NCI-H187 treated with DMSO at 0.1 percent for 48 hours (cell line): ENCODE results near the gene SCRN1.
"Not testable (repeated sequence)": the region's sequence is repeated elsewhere in the genome, so short reads cannot be mapped to it uniquely, and the experiment has no call there.

ENCODE experiments used
- DNase-seq: peaks from one replicate; lab custom pipeline; 2025; lab: John Stamatoyannopoulos, UW

The SCRN1 gene

GRCh38 chr7:29968683-29969395, 20.8 kb downstream of the SCRN1 start:
- DNase-seq = no peak

GRCh38 chr7:29965030-29965429, 24.6 kb downstream of the SCRN1 start:
- DNase-seq = no peak

- no peak for DNase-seq
Measured at GRCh38 chr7:29962035-29962434, 27.6 kb downstream of the SCRN1 start.

- not testable (repeated sequence) for DNase-seq
Measured at GRCh38 chr7:29961611-29962010, 28.0 kb downstream of the SCRN1 start.

- DNase-seq = no peak
Measured at GRCh38 chr7:29958667-29959358, 30.8 kb downstream of the SCRN1 start.

GRCh38 chr7:29957521-29958310, 31.9 kb downstream of the SCRN1 start:
- DNase-seq = no peak

GRCh38 chr7:29956487-29956836, 33.1 kb downstream of the SCRN1 start:
- DNase-seq = no peak

GRCh38 chr7:29955799-29956486, 33.7 kb downstream of the SCRN1 start:
- no peak for DNase-seq

GRCh38 chr7:29955075-29955792, 34.4 kb downstream of the SCRN1 start:
- no peak for DNase-seq

GRCh38 chr7:29953726-29954347, 35.8 kb downstream of the SCRN1 start:
- no peak for DNase-seq

- no peak for DNase-seq
Measured at GRCh38 chr7:29951206-29951605, 38.4 kb downstream of the SCRN1 start.

- no peak for DNase-seq
Measured at GRCh38 chr7:29950480-29950879, 39.1 kb downstream of the SCRN1 start.

- DNase-seq = no peak
Measured at GRCh38 chr7:29948587-29948986, 41.0 kb downstream of the SCRN1 start.

GRCh38 chr7:29946428-29947186, 43.0 kb downstream of the SCRN1 start:
- no peak for DNase-seq

GRCh38 chr7:29945259-29945809, 44.3 kb downstream of the SCRN1 start:
- DNase-seq = no peak

GRCh38 chr7:29940199-29940598, 49.4 kb downstream of the SCRN1 start:
- no peak for DNase-seq

- DNase-seq = no peak
Measured at GRCh38 chr7:29937132-29937531, 52.5 kb downstream of the SCRN1 start.

- DNase-seq = no peak
Measured at GRCh38 chr7:29935111-29935510, 54.5 kb downstream of the SCRN1 start.

GRCh38 chr7:29929018-29929807, 60.4 kb downstream of the SCRN1 start:
- DNase-seq = peak; percentile 11
